ENCODE results near the gene ZFAND3.
"Not testable (repeated sequence)": the region's sequence is repeated elsewhere in the genome, so short reads cannot be mapped to it uniquely, and the experiment has no call there.

Gene ZFAND3

GRCh38 chr6:37972994-37973757 is 153.6 kb downstream of the ZFAND3 start:
- no peak for DNase-seq (ENCODE audit: low spot score)

GRCh38 chr6:37974381-37974780 is 154.9 kb downstream of the ZFAND3 start:
- DNase-seq (ENCODE audit: low spot score) = no peak

- DNase-seq (ENCODE audit: low spot score) = no peak
Observed at GRCh38 chr6:37974943-37975342, 155.4 kb downstream of the ZFAND3 start.

GRCh38 chr6:37977715-37978114 is 158.2 kb downstream of the ZFAND3 start:
- DNase-seq (ENCODE audit: low spot score) = no peak

- DNase-seq (ENCODE audit: low spot score) = no peak
Observed at GRCh38 chr6:37979392-37980221, 160.1 kb downstream of the ZFAND3 start.

GRCh38 chr6:37980222-37980595 is 160.7 kb downstream of the ZFAND3 start:
- DNase-seq (ENCODE audit: low spot score) = no peak

GRCh38 chr6:37981626-37982025 is 162.1 kb downstream of the ZFAND3 start:
- no peak for DNase-seq (ENCODE audit: low spot score)

GRCh38 chr6:37982317-37982716 is 162.8 kb downstream of the ZFAND3 start:
- DNase-seq (ENCODE audit: low spot score) = no peak

- no peak for DNase-seq (ENCODE audit: low spot score)
Observed at GRCh38 chr6:37983720-37984501, 164.4 kb downstream of the ZFAND3 start.

GRCh38 chr6:37984578-37984977 is 165.1 kb downstream of the ZFAND3 start:
- DNase-seq (ENCODE audit: low spot score) = no peak

GRCh38 chr6:37985355-37985754 is 165.8 kb downstream of the ZFAND3 start:
- no peak for DNase-seq (ENCODE audit: low spot score)

GRCh38 chr6:37987018-37987417 is 167.5 kb downstream of the ZFAND3 start:
- DNase-seq (ENCODE audit: low spot score) = no peak

- no peak for DNase-seq (ENCODE audit: low spot score)
Observed at GRCh38 chr6:37987559-37987958, 168.0 kb downstream of the ZFAND3 start.

- no peak for DNase-seq (ENCODE audit: low spot score)
Observed at GRCh38 chr6:37988127-37988526, 168.6 kb downstream of the ZFAND3 start.

- DNase-seq (ENCODE audit: low spot score) = no peak
Observed at GRCh38 chr6:37988696-37989095, 169.2 kb downstream of the ZFAND3 start.

GRCh38 chr6:37990762-37991525 is 171.4 kb downstream of the ZFAND3 start:
- no peak for DNase-seq (ENCODE audit: low spot score)

GRCh38 chr6:37992749-37993148 is 173.2 kb downstream of the ZFAND3 start:
- no peak for DNase-seq (ENCODE audit: low spot score)

- DNase-seq (ENCODE audit: low spot score) = not testable (repeated sequence)
Observed at GRCh38 chr6:37993194-37993593, 173.7 kb downstream of the ZFAND3 start.

- DNase-seq (ENCODE audit: low spot score) = no peak
Observed at GRCh38 chr6:37993596-37993995, 174.1 kb downstream of the ZFAND3 start.

GRCh38 chr6:37994223-37994622 is 174.7 kb downstream of the ZFAND3 start:
- no peak for DNase-seq (ENCODE audit: low spot score)

- DNase-seq (ENCODE audit: low spot score) = no peak
Observed at GRCh38 chr6:37998366-37998765, 178.8 kb downstream of the ZFAND3 start.

- no peak for DNase-seq (ENCODE audit: low spot score)
Observed at GRCh38 chr6:38001386-38001785, 181.9 kb downstream of the ZFAND3 start.
